Caco-2 (cell line): ENCODE data around the gene DNAJC13. TPM values are rescaled to one million over a fixed set of nuclear protein-coding genes. Genes with fewer than 3 reads are reported as not detected.

Experiments used
- BruUV-seq: library from RNA; stranded (reverse); fragments of 400-500 nt; replicated peaks from 2 replicates; lab custom pipeline; 2021; lab: Mats Ljungman, UMichigan
- CTCF ChIA-PET: fragments of 300-600 bp; sonication (Branson Sonifier 250); formaldehyde crosslinking; loops from one replicate; lab custom pipeline; 2022; ENCODE audit warnings: antibody characterized with exemption; lab: Charles Lee
- POLR2A ChIA-PET: fragments of 300-600 bp; sonication (Branson Sonifier 250); formaldehyde crosslinking; loops from one replicate; lab custom pipeline; 2022; ENCODE audit warnings: antibody characterized with exemption; lab: Charles Lee
- DNase-seq, 2 experiments: peaks; one replicate each; pipeline versions ENCODE4 v3.0.0 to v3.0.0-alpha.2; 2020 to 2022
- H3K27me3 ChIP-seq: replicated peaks from 2 replicates; pipeline ENCODE4 v1.6.0; 2011; ENCODE audit warnings: low read length; ENCODE audit not compliant: control insufficient read depth, insufficient read depth
- H3K36me3 ChIP-seq: 2 replicates; pipeline ENCODE4 v1.5.1; 2011; ENCODE audit warnings: low read length; ENCODE audit not compliant: control insufficient read depth, insufficient read depth
- H3K4me1 ChIP-seq: fragments of 250-450 bp; sonication (Bioruptor Pico); 2 replicates; pipeline ENCODE4 v1.5.1; 2020; ENCODE audit warnings: mild to moderate bottlenecking
- H3K4me3 ChIP-seq: 2 replicates; pipeline ENCODE4 v1.5.1; 2011; ENCODE audit warnings: low read depth, mild to moderate bottlenecking, control low read depth, low read length
- H3K9me3 ChIP-seq: fragments of 250-450 bp; sonication (Bioruptor Pico); 2 replicates; pipeline ENCODE4 v1.5.1; 2020; ENCODE audit warnings: mild to moderate bottlenecking, moderate library complexity
- H3K27ac Mint-ChIP-seq: one replicate; pipeline ENCODE4 v1.8.0; 2022; ENCODE audit warnings: mixed read lengths; ENCODE audit not compliant: unreplicated experiment
- H3K27me3 Mint-ChIP-seq: one replicate; pipeline ENCODE4 v1.8.0; 2022; ENCODE audit warnings: mixed read lengths; ENCODE audit not compliant: insufficient read depth, unreplicated experiment
- H3K36me3 Mint-ChIP-seq: one replicate; pipeline ENCODE4 v1.8.0; 2022; ENCODE audit warnings: mild to moderate bottlenecking, mixed read lengths; ENCODE audit not compliant: insufficient read depth, unreplicated experiment
- H3K4me1 Mint-ChIP-seq: one replicate; pipeline ENCODE4 v1.8.0; 2022; ENCODE audit warnings: low read depth, mixed read lengths; ENCODE audit not compliant: unreplicated experiment
- H3K4me3 Mint-ChIP-seq: one replicate; pipeline ENCODE4 v1.8.0; 2022; ENCODE audit warnings: mild to moderate bottlenecking, moderate library complexity, mixed read lengths; ENCODE audit not compliant: unreplicated experiment
- H3K9me3 Mint-ChIP-seq: one replicate; pipeline ENCODE4 v1.8.0; 2022; ENCODE audit warnings: mixed read lengths; ENCODE audit not compliant: unreplicated experiment
- intact Hi-C: fragments of 100-400 bp; cut with micrococcal nuclease; formaldehyde crosslinking; loops from one replicate; pipeline ENCODE4 v1.10.0; 2022; ENCODE audit not compliant: unreplicated experiment
- total RNA-seq: library from RNA; stranded (reverse); gene quantifications from 2 replicates; pipeline ENCODE4 v1.2.3, GENCODE V29; 2022
- TF ChIP-seq, protein P1 (sequence below), 2 experiments: fragments of 200-600 bp in 1 of 2; IDR thresholded peaks; 1 replicate in 1 of 2; 2 replicates in 1 of 2; pipeline versions ENCODE4 v1.5.1 to v1.8.0; 2011 to 2022; ENCODE audit warnings: antibody characterized with exemption in 1 of 2, control low read depth in 1 of 2, inconsistent platforms in 1 of 2, low read depth in 1 of 2, low read length in 1 of 2, mild to moderate bottlenecking in 1 of 2, moderate library complexity in 1 of 2; ENCODE audit not compliant: insufficient read depth in 1 of 2, severe bottlenecking in 1 of 2, unreplicated experiment in 1 of 2

Gene DNAJC13
- total RNA-seq, 1 experiment from 2014 or later, result 42.3 TPM

DNA sequence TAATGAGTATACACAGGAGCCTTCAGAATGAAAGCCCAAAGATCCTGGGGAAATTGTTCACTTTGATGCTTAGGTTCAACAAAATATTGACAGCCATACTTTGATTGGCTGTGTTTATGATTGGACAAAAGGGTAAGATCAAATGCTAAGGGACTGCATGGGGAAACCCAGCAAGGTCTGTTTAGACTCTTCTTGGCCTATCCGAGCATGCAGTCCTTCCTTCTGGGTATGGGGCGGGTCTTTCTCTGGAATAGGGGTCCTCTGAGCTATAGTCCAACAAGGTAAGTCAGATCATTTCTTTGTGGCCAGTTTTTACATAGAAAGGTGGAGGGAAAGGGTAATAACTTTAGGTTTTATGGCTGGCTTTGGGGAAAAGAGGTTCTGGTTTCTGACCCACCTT lies 126.8 kb downstream of the DNAJC13 start:
- intact Hi-C loops, result no loop called here
- Mint-ChIP-seq H3K9me3 (no peaks in the 10 kb centered on the region), H3K36me3 (peaks cover 6% of the 10 kb centered on the region), H3K4me1 (peaks cover 14% of the 10 kb centered on the region), H3K27ac (no peak overlapping the region), H3K27me3 (no peaks in the 10 kb centered on the region), H3K4me3 (no peak overlapping the region)
- no peaks in the 10 kb centered on the region for H3K9me3 ChIP-seq
- peaks cover 11% of the 10 kb centered on the region for H3K4me1 ChIP-seq
- no peaks in the 10 kb centered on the region; the same call in 1 of the 2 replicates for H3K36me3 ChIP-seq
- no peak for DNase-seq
- no TSS peak for BruUV-seq
- ChIA-PET CTCF (no interaction called here), POLR2A (no interaction called here)
- no peaks in the 10 kb centered on the region for H3K27me3 ChIP-seq
- TF ChIP-seq, protein P1, sequence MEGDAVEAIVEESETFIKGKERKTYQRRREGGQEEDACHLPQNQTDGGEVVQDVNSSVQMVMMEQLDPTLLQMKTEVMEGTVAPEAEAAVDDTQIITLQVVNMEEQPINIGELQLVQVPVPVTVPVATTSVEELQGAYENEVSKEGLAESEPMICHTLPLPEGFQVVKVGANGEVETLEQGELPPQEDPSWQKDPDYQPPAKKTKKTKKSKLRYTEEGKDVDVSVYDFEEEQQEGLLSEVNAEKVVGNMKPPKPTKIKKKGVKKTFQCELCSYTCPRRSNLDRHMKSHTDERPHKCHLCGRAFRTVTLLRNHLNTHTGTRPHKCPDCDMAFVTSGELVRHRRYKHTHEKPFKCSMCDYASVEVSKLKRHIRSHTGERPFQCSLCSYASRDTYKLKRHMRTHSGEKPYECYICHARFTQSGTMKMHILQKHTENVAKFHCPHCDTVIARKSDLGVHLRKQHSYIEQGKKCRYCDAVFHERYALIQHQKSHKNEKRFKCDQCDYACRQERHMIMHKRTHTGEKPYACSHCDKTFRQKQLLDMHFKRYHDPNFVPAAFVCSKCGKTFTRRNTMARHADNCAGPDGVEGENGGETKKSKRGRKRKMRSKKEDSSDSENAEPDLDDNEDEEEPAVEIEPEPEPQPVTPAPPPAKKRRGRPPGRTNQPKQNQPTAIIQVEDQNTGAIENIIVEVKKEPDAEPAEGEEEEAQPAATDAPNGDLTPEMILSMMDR (IDR thresholded peaks at IDR 0.05; ENCODE audit: insufficient read depth in 1 of 2, low read depth in 1 of 2, low read length in 1 of 2, severe bottlenecking in 1 of 2, unreplicated experiment in 1 of 2), result no peak
- no peak overlapping the region for H3K4me3 ChIP-seq

- Histone ChIP-seq H3K4me1 (peaks cover 11% of the 10 kb centered on the region), H3K27me3 (no peaks in the 10 kb centered on the region), H3K9me3 (no peaks in the 10 kb centered on the region), H3K36me3 (no peaks in the 10 kb centered on the region; the same call in 1 of the 2 replicates), H3K4me3 (no peak overlapping the region)
- POLR2A ChIA-PET, result no interaction called here
- BruUV-seq, result no TSS peak
- DNase-seq, result no peak
- CTCF ChIA-PET, result no interaction called here
- Mint-ChIP-seq H3K9me3 (no peaks in the 10 kb centered on the region), H3K27me3 (no peaks in the 10 kb centered on the region), H3K27ac (no peak overlapping the region), H3K4me3 (no peak overlapping the region), H3K36me3 (peaks cover 6% of the 10 kb centered on the region), H3K4me1 (peaks cover 14% of the 10 kb centered on the region)
- TF ChIP-seq, protein P1 (IDR thresholded peaks at IDR 0.05; ENCODE audit: insufficient read depth in 1 of 2, low read depth in 1 of 2, low read length in 1 of 2, severe bottlenecking in 1 of 2, unreplicated experiment in 1 of 2), result no peak
- intact Hi-C loops, result no loop called here
Measured at GRCh38 chr3:132545471-132545870, 128.2 kb downstream of the DNAJC13 start.

DNA sequence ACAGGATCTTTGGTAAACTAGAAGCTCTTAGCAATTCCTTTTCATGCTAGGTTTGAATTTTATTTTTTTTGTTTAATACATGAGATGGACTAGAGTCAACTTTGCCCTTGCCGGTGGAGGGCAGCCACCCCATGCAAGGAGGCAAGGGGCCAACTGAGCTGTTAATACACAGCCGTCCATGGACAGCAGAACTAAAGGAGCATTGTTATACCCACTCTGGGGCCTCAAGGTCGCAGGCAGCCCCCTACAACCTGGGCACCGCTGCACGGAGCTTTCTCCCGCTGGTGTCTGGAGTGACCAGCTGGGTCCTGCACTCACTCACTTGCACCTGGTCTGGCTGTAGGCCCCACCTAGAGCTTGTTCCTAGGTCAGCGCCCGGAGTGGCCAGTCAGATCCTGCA lies 131.9 kb downstream of the DNAJC13 start:
- H3K4me1 ChIP-seq, result no peaks in the 10 kb centered on the region
- BruUV-seq, result no TSS peak

More for the DNA sequence above, 131.9 kb downstream of the DNAJC13 start:
- no peaks in the 10 kb centered on the region for H3K36me3 ChIP-seq
- TF ChIP-seq, protein P1 (IDR thresholded peaks at IDR 0.05; ENCODE audit: insufficient read depth in 1 of 2, low read depth in 1 of 2, low read length in 1 of 2, severe bottlenecking in 1 of 2, unreplicated experiment in 1 of 2), result no peak
- no peak overlapping the region for H3K4me3 Mint-ChIP-seq
- no peaks in the 10 kb centered on the region for H3K9me3 Mint-ChIP-seq
- H3K4me1 Mint-ChIP-seq, result no peaks in the 10 kb centered on the region
- no peaks in the 10 kb centered on the region for H3K27me3 ChIP-seq
- H3K27ac Mint-ChIP-seq, result no peak overlapping the region
- no peaks in the 10 kb centered on the region for H3K27me3 Mint-ChIP-seq
- POLR2A ChIA-PET, result no interaction called here
- H3K9me3 ChIP-seq, result no peaks in the 10 kb centered on the region
- no peak for DNase-seq
- intact Hi-C loops, result no loop called here
- CTCF ChIA-PET, result no interaction called here
- no peak overlapping the region for H3K4me3 ChIP-seq
- peaks cover 6% of the 10 kb centered on the region for H3K36me3 Mint-ChIP-seq
